Large intestine (tissue), 3 donors: ENCODE results near the gene KMO. TPM values are rescaled to one million over a fixed set of nuclear protein-coding genes. Genes with fewer than 3 reads are reported as not detected.
A peak's percentile ranks its signal among the peaks of the same experiment; 100 is the strongest.

ENCODE experiments used
- DNase-seq, 2 donors: peaks; one replicate each; pipeline versions ENCODE4 v3.0.0 to v3.0.0-alpha.2; 2013
- H3K27ac ChIP-seq: one replicate; pipeline ENCODE4 v1.5.1; 2013; ENCODE audit warnings: low read length
- H3K27me3 ChIP-seq: 2 replicates; pipeline ENCODE4 v1.6.1; 2013; ENCODE audit warnings: low read length; ENCODE audit not compliant: control insufficient read depth, insufficient read depth
- H3K36me3 ChIP-seq: 2 replicates; pipeline ENCODE4 v1.6.1; 2013; ENCODE audit warnings: low read length; ENCODE audit not compliant: control insufficient read depth, insufficient read depth
- H3K4me1 ChIP-seq: one replicate; pipeline ENCODE4 v1.6.1; 2013; ENCODE audit warnings: low read length; ENCODE audit not compliant: control insufficient read depth, insufficient read depth
- H3K4me3 ChIP-seq: one replicate; pipeline ENCODE4 v1.5.1; 2013; ENCODE audit warnings: low read length
- H3K9me3 ChIP-seq: one replicate; pipeline ENCODE4 v1.6.1; 2013; ENCODE audit warnings: mild to moderate bottlenecking, low read depth, low read length, moderate library complexity; ENCODE audit not compliant: control insufficient read depth
- WGBS: methylation state at CpG from one replicate; pipeline ENCODE4 v1.1.5; 2013; ENCODE audit warnings: low lambda C conversion rate; ENCODE audit not compliant: insufficient coverage; 5-methylcytosine and 5-hydroxymethylcytosine counted together
- polyA plus RNA-seq: library from polyadenylated mRNA; unstranded; fragments of 120-200 nt; gene quantifications from one replicate; pipeline ENCODE4 v1.2.1, GENCODE V29; 2013

Gene KMO
- polyA plus RNA-seq, 1 donor, result 0.55 TPM

- no peak for DNase-seq
- Histone ChIP-seq H3K27me3 (peaks cover 3% of the 10 kb centered on the region), H3K27ac (no peak overlapping the region), H3K36me3 (no peaks in the 10 kb centered on the region), H3K4me1 (no peaks in the 10 kb centered on the region), H3K4me3 (no peak overlapping the region), H3K9me3 (no peaks in the 10 kb centered on the region)
- WGBS, result 80% methylated on average over 1 of the region's 1 CpG
Measured at GRCh38 chr1:241536304-241536703, 4.1 kb downstream of the KMO start.

- H3K36me3 ChIP-seq, result no peaks in the 10 kb centered on the region
- no CpG with 5 or more reads among the region's 2 CpGs for WGBS
- no peaks in the 10 kb centered on the region for H3K4me1 ChIP-seq
- no peak overlapping the region for H3K27ac ChIP-seq
- no peak overlapping the region for H3K4me3 ChIP-seq
- H3K9me3 ChIP-seq, result no peaks in the 10 kb centered on the region
- no peak for DNase-seq
- peaks cover 3% of the 10 kb centered on the region for H3K27me3 ChIP-seq
Measured at GRCh38 chr1:241536969-241537368, 4.8 kb downstream of the KMO start.

- 70% methylated on average over 2 of the region's 7 CpGs for WGBS
- Histone ChIP-seq H3K9me3 (no peaks in the 10 kb centered on the region), H3K4me1 (no peaks in the 10 kb centered on the region), H3K27ac (no peak overlapping the region), H3K4me3 (no peak overlapping the region), H3K27me3 (peaks cover 2% of the 10 kb centered on the region), H3K36me3 (no peaks in the 10 kb centered on the region)
- no peak for DNase-seq
Measured at GRCh38 chr1:241542199-241542907, 10.2 kb downstream of the KMO start.

GRCh38 chr1:241548008-241548407 is 15.8 kb downstream of the KMO start:
- 100% methylated on average over 1 of the region's 2 CpGs for WGBS
- no peak overlapping the region for H3K4me3 ChIP-seq

GRCh38 chr1:241550318-241550717 is 18.1 kb downstream of the KMO start:
- WGBS, result 56% methylated on average over 1 of the region's 1 CpG

More at GRCh38 chr1:241548008-241548407, 15.8 kb downstream of the KMO start:
- peaks cover 2% of the 10 kb centered on the region for H3K27me3 ChIP-seq
- no peaks in the 10 kb centered on the region for H3K4me1 ChIP-seq
- H3K27ac ChIP-seq, result no peak overlapping the region
- H3K36me3 ChIP-seq, result no peaks in the 10 kb centered on the region
- no peak for DNase-seq
- H3K9me3 ChIP-seq, result no peaks in the 10 kb centered on the region

GRCh38 chr1:241551759-241552638 is 19.8 kb downstream of the KMO start:
- Histone ChIP-seq H3K4me3 (no peak overlapping the region), H3K27me3 (no peaks in the 10 kb centered on the region), H3K36me3 (no peaks in the 10 kb centered on the region), H3K4me1 (peaks cover 5% of the 10 kb centered on the region), H3K27ac (no peak overlapping the region), H3K9me3 (no peaks in the 10 kb centered on the region)
- WGBS, result no CpG with 5 or more reads among the region's 22 CpGs
- no peak for DNase-seq

More at GRCh38 chr1:241550318-241550717, 18.1 kb downstream of the KMO start:
- no peaks in the 10 kb centered on the region for H3K4me1 ChIP-seq
- H3K27ac ChIP-seq, result no peak overlapping the region
- no peak for DNase-seq
- H3K36me3 ChIP-seq, result no peaks in the 10 kb centered on the region
- H3K4me3 ChIP-seq, result no peak overlapping the region
- H3K27me3 ChIP-seq, result peaks cover 2% of the 10 kb centered on the region
- H3K9me3 ChIP-seq, result no peaks in the 10 kb centered on the region

GRCh38 chr1:241553886-241554592 is 21.9 kb downstream of the KMO start:
- H3K4me1 ChIP-seq, result peaks cover 5% of the 10 kb centered on the region
- no peaks in the 10 kb centered on the region for H3K36me3 ChIP-seq
- no peak overlapping the region for H3K4me3 ChIP-seq
- WGBS, result 80% methylated on average over 6 of the region's 7 CpGs
- no peak overlapping the region for H3K27ac ChIP-seq
- H3K27me3 ChIP-seq, result no peaks in the 10 kb centered on the region
- no peaks in the 10 kb centered on the region for H3K9me3 ChIP-seq
- no peak for DNase-seq

- DNase-seq, result peak in 1 of 2 donors; percentile 45
- Histone ChIP-seq H3K4me3 (no peak overlapping the region), H3K27me3 (no peaks in the 10 kb centered on the region), H3K9me3 (no peaks in the 10 kb centered on the region), H3K4me1 (peaks cover 5% of the 10 kb centered on the region), H3K27ac (no peak overlapping the region), H3K36me3 (no peaks in the 10 kb centered on the region)
- WGBS, result no CpG with 5 or more reads among the region's 3 CpGs
Measured at GRCh38 chr1:241555526-241555925, 23.3 kb downstream of the KMO start.

- H3K4me3 ChIP-seq, result no peak overlapping the region
- H3K27ac ChIP-seq, result no peak overlapping the region
- H3K27me3 ChIP-seq, result no peaks in the 10 kb centered on the region
- no peak for DNase-seq
- WGBS, result 97% methylated on average over 3 of the region's 5 CpGs
- H3K36me3 ChIP-seq, result no peaks in the 10 kb centered on the region
- peaks cover 5% of the 10 kb centered on the region for H3K4me1 ChIP-seq
- no peaks in the 10 kb centered on the region for H3K9me3 ChIP-seq
Measured at GRCh38 chr1:241557031-241557430, 24.9 kb downstream of the KMO start.

- Histone ChIP-seq H3K4me3 (no peak overlapping the region), H3K9me3 (no peaks in the 10 kb centered on the region), H3K27ac (no peak overlapping the region), H3K27me3 (no peaks in the 10 kb centered on the region), H3K4me1 (peaks cover 5% of the 10 kb centered on the region), H3K36me3 (no peaks in the 10 kb centered on the region)
- no peak for DNase-seq
- WGBS, result 100% methylated on average over 1 of the region's 5 CpGs
Measured at GRCh38 chr1:241557551-241558193, 25.5 kb downstream of the KMO start.
